LHCN-M2 (cell line): ENCODE data around the gene CHMP4B. TPM values are rescaled to one million over a fixed set of nuclear protein-coding genes. Genes with fewer than 3 reads are reported as not detected.
A peak's percentile ranks its signal among the peaks of the same experiment; 100 is the strongest.

Source experiments
- DNase-seq: peaks from one replicate; pipeline ENCODE4 v3.0.0-alpha.2; 2012; ENCODE audit warnings: low read depth
- total RNA-seq: library from RNA; depleted of rRNA; stranded (reverse); fragments of >200 nt; gene quantifications from 2 replicates; pipeline ENCODE4 v1.2.3, GENCODE V29; 2014; rRNA removed

CHMP4B gene
- total RNA-seq, 1 experiment from 2014 or later, result 52.2 TPM

DNA sequence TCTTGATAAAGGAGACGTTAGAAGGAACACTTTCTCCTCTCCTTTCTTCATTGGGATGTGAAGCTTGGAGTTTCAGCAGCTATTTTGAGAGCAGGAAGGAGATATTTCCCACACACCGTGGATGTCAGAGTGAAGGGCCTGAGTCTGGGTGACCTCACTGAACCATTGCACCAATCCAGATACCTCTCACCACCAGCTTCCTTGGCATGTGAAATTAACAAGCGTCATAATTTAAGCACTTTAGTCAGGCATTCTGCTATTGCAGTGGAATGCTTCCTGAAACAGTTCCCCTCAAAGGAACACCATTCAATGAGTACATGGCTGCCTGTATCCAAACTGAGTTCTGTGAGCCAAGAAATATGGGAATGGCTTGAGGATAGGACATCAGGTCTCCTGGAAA is 83.7 kb downstream of the CHMP4B start:
- no peak for DNase-seq

DNA sequence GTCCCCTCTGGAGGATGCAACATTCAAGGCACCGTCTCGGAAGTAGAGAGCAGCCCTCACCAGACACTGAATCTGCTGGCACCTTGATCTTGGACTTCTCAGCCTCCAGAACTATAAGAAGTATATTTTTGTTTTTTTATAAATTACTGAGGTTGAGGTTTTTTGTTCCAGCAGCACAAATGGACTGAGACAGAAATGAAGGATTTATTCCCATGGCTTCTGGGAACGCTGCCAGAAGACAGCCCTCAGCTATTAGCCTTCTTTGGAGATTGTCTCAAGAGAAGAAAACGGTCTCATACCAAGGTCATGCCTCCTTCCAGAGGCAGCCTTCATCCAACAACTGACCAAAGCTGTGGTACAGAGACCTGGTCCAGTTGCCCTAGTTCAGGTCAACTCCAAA is 85.4 kb downstream of the CHMP4B start:
- peak; percentile 25 for DNase-seq

DNA sequence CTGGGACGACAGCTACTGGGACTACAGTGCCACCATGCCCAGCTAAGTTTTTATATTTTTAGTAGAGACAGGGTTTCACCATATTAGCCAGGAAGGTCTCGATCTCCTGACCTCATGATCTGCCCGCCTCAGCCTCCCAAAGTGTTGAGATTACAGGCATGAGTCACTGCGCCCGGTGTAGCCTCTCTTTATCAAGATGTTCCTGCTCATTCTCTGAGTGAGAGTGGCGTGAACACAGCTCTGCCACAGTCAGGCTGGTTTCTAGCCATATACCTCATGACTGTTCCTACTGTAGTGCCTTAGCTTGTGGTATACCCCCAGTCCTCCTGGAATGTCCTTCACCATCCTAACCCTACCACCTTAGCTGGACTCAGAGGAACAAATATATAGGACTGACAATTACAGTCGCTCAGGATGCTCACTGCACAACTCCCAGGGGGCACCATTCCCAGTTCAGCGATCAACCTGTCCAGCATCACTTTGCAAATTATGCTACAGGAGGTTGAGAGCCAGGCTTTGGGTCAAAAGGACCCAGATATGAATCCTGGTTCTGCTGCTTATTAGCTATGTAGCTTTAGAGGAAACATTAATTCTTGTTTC is 86.3 kb downstream of the CHMP4B start:
- DNase-seq, result no peak

DNA sequence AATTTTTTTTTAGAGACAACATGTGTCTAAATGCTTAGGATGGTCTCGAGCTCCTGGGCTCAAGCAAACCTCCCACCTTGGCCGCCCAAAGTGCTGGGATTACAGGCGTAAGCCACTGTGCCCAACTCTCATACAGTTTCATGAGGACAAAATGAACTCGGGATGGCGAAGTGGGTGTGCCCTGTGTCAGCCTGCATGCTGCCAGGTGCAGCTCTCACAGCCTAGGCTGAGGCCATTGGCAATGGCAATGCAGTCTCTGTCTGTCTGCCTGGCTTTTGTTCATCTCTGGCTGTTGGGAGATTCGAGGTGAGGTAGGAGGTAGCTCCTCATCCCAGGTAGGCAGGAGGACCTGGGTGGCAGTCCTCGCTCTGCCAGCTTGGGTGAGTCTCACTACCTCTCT is 88.0 kb downstream of the CHMP4B start:
- no peak for DNase-seq

DNA sequence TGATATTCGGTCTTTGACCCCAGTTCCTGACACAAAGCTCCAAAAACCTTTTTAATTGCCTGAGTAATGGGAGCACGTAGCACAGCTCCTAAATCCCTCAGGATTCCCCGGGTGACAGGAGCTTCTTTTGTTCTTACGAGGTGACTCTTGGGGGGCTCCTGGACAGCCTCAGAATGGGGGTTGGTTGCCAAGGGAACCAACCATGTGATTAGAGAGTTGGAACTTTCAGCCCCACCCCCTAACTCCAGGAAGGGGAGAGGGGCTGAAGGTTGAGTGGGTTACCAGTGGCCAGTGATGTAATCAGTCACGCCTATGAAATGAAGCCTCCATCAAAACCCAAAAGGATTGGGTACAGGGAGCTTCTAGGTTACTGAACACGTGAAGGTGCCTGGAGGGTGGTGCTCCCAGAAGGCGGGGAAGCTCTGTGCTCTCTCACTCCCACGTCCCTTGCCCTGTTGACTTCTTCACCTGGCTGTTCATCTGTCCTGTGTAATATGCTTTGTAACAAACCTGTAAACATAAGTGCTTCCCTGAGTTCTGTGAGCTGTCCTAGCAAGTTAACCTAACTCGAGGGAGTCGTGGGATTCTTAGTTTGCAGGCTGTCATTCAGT is 89.5 kb downstream of the CHMP4B start:
- DNase-seq, result no peak

DNA sequence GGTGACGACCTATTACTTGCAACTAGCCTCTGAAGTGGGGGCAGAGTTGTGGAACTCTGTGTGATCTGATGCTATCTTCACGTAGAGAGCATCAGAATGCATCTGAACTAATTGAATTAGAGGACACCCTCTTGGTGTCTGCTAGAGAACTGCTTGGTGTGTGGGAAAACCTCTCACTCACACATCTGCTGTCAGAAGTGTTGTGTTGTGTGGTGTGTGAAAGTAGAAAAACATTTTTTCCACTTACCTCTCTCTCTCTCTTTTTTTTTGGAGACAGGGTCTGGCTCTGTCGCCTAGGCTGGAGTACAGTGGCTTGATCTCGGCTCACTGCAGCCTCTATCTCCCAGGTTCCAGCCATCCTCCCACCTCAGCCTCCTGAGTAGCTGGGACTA is 90.0 kb downstream of the CHMP4B start:
- DNase-seq, result no peak

DNA sequence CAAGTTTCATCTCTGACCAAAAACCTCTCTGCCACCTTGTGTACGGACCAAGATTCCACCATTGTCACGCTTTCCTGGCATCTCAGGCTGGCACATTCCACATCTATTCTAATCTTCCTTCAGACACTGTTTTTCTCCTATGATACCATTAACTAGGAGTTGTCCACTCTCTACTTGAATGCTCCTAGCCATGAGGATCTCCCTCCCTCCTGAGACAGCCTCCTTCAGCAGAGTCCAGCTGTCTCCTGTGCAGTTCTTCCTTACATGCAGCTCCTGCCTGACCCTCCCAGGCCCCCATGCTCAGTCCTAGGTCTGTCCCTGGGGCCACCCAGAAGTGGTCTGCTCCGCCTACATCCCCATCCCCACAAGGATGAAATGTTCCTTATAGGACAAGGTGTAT is 90.9 kb downstream of the CHMP4B start:
- DNase-seq, result no peak

Other genes with a start within 250 kb of the CHMP4B start
- gene C20orf144, start 149.0 kb upstream of the CHMP4B start, total RNA-seq, result 0.06 and 0.11 TPM in 2 replicates
- 0.11 and 0.96 TPM in 2 replicates for gene ACTL10, start 144.4 kb upstream of the CHMP4B start, total RNA-seq
- gene NECAB3, start 136.9 kb upstream of the CHMP4B start, total RNA-seq, result 43.4 and 47.5 TPM in 2 replicates
- 56.2 and 64.2 TPM in 2 replicates for gene E2F1, start 125.0 kb upstream of the CHMP4B start, total RNA-seq
- gene PXMP4, start 91.0 kb upstream of the CHMP4B start, total RNA-seq, result 5.5 and 6.7 TPM in 2 replicates
- 2.1 and 2.8 TPM in 2 replicates for gene ZNF341, start 79.4 kb upstream of the CHMP4B start, total RNA-seq
- gene RALY, start 182.6 kb downstream of the CHMP4B start, total RNA-seq, result 108 and 121 TPM in 2 replicates